IMR-90 (cell line): ENCODE measurements around the gene STXBP6.

ENCODE experiments used
- FOS ChIP-seq: fragments of 150-350 bp; IDR thresholded peaks from 2 replicates; pipeline ENCODE4 v1.6.1; 2016; ENCODE audit warnings: low read depth, low read length
- MAZ ChIP-seq: IDR thresholded peaks from 2 replicates; pipeline ENCODE4 v1.6.1; 2012; ENCODE audit warnings: low read depth, mild to moderate bottlenecking, low read length, improper control_type of control experiment, moderate library complexity, borderline replicate concordance
- MXI1 ChIP-seq: IDR thresholded peaks from 2 replicates; pipeline ENCODE4 v1.6.1; 2012; ENCODE audit warnings: low read depth, mild to moderate bottlenecking, low read length, moderate library complexity, borderline replicate concordance
- NFE2L2 ChIP-seq: fragments of 150-350 bp; IDR thresholded peaks from 2 replicates; pipeline ENCODE4 v1.6.1; 2016; ENCODE audit warnings: low read depth, mild to moderate bottlenecking, low read length
- POLR2A ChIP-seq: IDR thresholded peaks from 2 replicates; pipeline ENCODE4 v1.6.1; 2012; ENCODE audit warnings: mild to moderate bottlenecking, low read depth, low read length
- RAD21 ChIP-seq: IDR thresholded peaks from 2 replicates; pipeline ENCODE4 v1.6.1; 2012; ENCODE audit warnings: low read length, improper control_type of control experiment
- RFX5 ChIP-seq: IDR thresholded peaks from 2 replicates; pipeline ENCODE4 v1.8.0; 2012; ENCODE audit warnings: low read depth, mild to moderate bottlenecking, low read length, moderate library complexity
- SMC3 ChIP-seq: fragments of 150-350 bp; IDR thresholded peaks from 2 replicates; pipeline ENCODE4 v1.6.1; 2016; ENCODE audit warnings: low read depth, mild to moderate bottlenecking, antibody characterized with exemption, low read length, moderate library complexity
- TF ChIP-seq, protein P1 (sequence below): conservative IDR thresholded peaks from 2 replicates; pipeline ENCODE4 v1.5.1; 2012; ENCODE audit warnings: mild to moderate bottlenecking, low read depth, low read length, improper control_type of control experiment
- TF ChIP-seq, protein P2 (sequence below): fragments of 150-350 bp; IDR thresholded peaks from 2 replicates; pipeline ENCODE4 v1.6.1; 2016; ENCODE audit warnings: low read depth, mild to moderate bottlenecking, low read length, moderate library complexity, borderline replicate concordance

DNA sequence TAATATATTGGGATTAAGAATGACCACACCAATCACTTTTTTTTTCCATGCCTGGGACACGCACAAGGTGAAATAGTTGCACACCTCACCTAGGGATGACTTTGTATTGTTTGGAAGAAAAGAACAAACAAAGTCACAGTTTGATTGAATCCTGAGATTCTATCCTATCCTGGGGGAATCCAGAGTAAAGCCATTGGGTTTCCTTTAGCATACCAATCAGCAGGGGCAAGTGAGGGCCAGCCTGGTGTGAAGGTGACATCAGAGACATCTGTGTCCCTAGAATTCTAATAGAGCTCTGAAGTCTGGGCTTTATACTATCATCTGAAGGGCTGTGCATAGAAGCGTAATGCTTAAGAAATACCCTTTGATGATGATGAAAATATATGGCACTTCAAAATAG lies 199.9 kb downstream of the STXBP6 start:
- TF ChIP-seq, protein P1, sequence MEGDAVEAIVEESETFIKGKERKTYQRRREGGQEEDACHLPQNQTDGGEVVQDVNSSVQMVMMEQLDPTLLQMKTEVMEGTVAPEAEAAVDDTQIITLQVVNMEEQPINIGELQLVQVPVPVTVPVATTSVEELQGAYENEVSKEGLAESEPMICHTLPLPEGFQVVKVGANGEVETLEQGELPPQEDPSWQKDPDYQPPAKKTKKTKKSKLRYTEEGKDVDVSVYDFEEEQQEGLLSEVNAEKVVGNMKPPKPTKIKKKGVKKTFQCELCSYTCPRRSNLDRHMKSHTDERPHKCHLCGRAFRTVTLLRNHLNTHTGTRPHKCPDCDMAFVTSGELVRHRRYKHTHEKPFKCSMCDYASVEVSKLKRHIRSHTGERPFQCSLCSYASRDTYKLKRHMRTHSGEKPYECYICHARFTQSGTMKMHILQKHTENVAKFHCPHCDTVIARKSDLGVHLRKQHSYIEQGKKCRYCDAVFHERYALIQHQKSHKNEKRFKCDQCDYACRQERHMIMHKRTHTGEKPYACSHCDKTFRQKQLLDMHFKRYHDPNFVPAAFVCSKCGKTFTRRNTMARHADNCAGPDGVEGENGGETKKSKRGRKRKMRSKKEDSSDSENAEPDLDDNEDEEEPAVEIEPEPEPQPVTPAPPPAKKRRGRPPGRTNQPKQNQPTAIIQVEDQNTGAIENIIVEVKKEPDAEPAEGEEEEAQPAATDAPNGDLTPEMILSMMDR = no peak
- TF ChIP-seq SMC3 (no peak), RAD21 (no peak), POLR2A (no peak), MXI1 (no peak), NFE2L2 (no peak), RFX5 (no peak), FOS (no peak), MAZ (no peak)
- TF ChIP-seq, protein P2, sequence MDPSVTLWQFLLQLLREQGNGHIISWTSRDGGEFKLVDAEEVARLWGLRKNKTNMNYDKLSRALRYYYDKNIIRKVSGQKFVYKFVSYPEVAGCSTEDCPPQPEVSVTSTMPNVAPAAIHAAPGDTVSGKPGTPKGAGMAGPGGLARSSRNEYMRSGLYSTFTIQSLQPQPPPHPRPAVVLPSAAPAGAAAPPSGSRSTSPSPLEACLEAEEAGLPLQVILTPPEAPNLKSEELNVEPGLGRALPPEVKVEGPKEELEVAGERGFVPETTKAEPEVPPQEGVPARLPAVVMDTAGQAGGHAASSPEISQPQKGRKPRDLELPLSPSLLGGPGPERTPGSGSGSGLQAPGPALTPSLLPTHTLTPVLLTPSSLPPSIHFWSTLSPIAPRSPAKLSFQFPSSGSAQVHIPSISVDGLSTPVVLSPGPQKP = no peak
